Fibroblast of the aortic adventitia (primary cell): ENCODE data around the gene SETD6. TPM values are rescaled to one million over a fixed set of nuclear protein-coding genes. Genes with fewer than 3 reads are reported as not detected.

Experiments used
- DNase-seq: peaks from one replicate; pipeline ENCODE4 v3.0.0-alpha.2; 2010; ENCODE audit warnings: low read depth
- H3K4me3 ChIP-seq: 2 replicates; pipeline ENCODE4 v1.5.1; 2011; ENCODE audit warnings: low read depth, mild to moderate bottlenecking, control low read depth, low read length, moderate library complexity
- CTCF ChIP-seq: IDR thresholded peaks from 2 replicates; pipeline ENCODE4 v1.5.1; 2011; ENCODE audit warnings: mild to moderate bottlenecking, low read length, control low read depth, inconsistent platforms; ENCODE audit not compliant: insufficient read depth
- total RNA-seq: library from RNA; depleted of rRNA; stranded (reverse); fragments of >200 nt; gene quantifications from 2 replicates; pipeline ENCODE4 v1.2.3, GENCODE V29; 2012; ENCODE audit warnings: low replicate concordance

The SETD6 gene
- 11.7 and 19.9 TPM in 2 replicates for total RNA-seq

- H3K4me3 ChIP-seq, result peak within 1 kb of the TSS; percentile 84
- DNase-seq, result peak; percentile 86
- TF ChIP-seq CTCF, result peak; percentile 33
Observed at GRCh38 chr16:58515125-58515870, at the start of gene SETD6. Gene SETD6 (plus strand): TSS chr16:58515517. CDS start chr16:58515538, 21 bp downstream.

- no peak for DNase-seq
- no peak for TF ChIP-seq CTCF
- no peak overlapping the region for H3K4me3 ChIP-seq
Observed at GRCh38 chr16:58465817-58466216, 49.5 kb upstream of the SETD6 start.

GRCh38 chr16:58466396-58466795 lies 48.9 kb upstream of the SETD6 start:
- DNase-seq, result no peak
- TF ChIP-seq CTCF, result no peak
- H3K4me3 ChIP-seq, result no peak overlapping the region

- no peak for DNase-seq
- H3K4me3 ChIP-seq, result no peak overlapping the region
- no peak for TF ChIP-seq CTCF
Observed at GRCh38 chr16:58467905-58468304, 47.4 kb upstream of the SETD6 start.

GRCh38 chr16:58471209-58471975 lies 43.9 kb upstream of the SETD6 start:
- no peak for TF ChIP-seq CTCF
- no peak for DNase-seq
- H3K4me3 ChIP-seq, result no peak overlapping the region

- no peak for TF ChIP-seq CTCF
- DNase-seq, result no peak
- no peak overlapping the region for H3K4me3 ChIP-seq
Observed at GRCh38 chr16:58472266-58472665, 43.1 kb upstream of the SETD6 start.
